Brain microvascular endothelial cell (primary cell): ENCODE results near the gene NDUFAF2.

Experiments
- DNase-seq: peaks from one replicate; pipeline ENCODE4 v3.0.0-alpha.2; 2020
- H3K27ac ChIP-seq: fragments of 250-450 bp; sonication (Bioruptor Pico); 2 replicates; pipeline ENCODE4 v1.5.1; 2020; ENCODE audit warnings: mild to moderate bottlenecking, moderate library complexity
- H3K27me3 ChIP-seq: fragments of 250-450 bp; sonication (Bioruptor Pico); replicated peaks from 2 replicates; pipeline ENCODE4 v1.5.1; 2020; ENCODE audit warnings: mild to moderate bottlenecking
- H3K36me3 ChIP-seq: fragments of 250-450 bp; sonication (Bioruptor Pico); replicated peaks from 2 replicates; pipeline ENCODE4 v1.5.1; 2020; ENCODE audit warnings: mild to moderate bottlenecking
- H3K4me3 ChIP-seq: 2 replicates; pipeline ENCODE4 v1.5.1; 2011; ENCODE audit warnings: low read depth, mild to moderate bottlenecking, control low read depth, low read length, moderate library complexity
- in situ Hi-C: cut with HindIII; loops from 2 replicates; pipeline ENCODE4 v1.10.0; 2017; ENCODE audit warnings: low sequenced_read_pairs, low pct_ligation_motif_present
- TF ChIP-seq, protein P1 (sequence below): IDR thresholded peaks from 2 replicates; pipeline ENCODE4 v1.5.1; 2011; ENCODE audit warnings: low read depth, mild to moderate bottlenecking, moderate library complexity, low read length, control low read depth, inconsistent platforms; ENCODE audit errors: missing control alignments

NDUFAF2 gene

DNA sequence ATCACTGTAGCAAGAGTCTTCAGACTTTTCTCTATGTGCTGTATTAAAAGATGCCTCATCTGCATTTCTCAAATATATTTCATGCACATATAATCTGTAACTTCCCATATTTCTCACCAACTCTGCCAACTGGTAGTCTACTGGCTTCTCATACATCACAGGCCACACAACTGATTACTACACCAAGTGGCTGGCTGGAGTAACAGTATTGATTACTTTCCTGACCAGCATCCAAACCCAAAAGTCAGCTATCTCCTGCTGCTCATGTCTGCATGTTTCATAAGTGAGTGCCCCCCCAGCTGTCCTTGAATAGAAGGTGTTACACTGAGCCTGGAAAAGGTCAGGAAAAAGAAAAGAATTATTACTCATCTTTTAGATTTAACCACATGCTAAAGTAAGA is 17.6 kb upstream of the NDUFAF2 start:
- H3K27me3 ChIP-seq = no peaks in the 10 kb centered on the region
- no peak overlapping the region for H3K4me3 ChIP-seq
- no peak overlapping the region for H3K27ac ChIP-seq
- no peak for DNase-seq
- in situ Hi-C loops = no loop called here
- TF ChIP-seq, protein P1, sequence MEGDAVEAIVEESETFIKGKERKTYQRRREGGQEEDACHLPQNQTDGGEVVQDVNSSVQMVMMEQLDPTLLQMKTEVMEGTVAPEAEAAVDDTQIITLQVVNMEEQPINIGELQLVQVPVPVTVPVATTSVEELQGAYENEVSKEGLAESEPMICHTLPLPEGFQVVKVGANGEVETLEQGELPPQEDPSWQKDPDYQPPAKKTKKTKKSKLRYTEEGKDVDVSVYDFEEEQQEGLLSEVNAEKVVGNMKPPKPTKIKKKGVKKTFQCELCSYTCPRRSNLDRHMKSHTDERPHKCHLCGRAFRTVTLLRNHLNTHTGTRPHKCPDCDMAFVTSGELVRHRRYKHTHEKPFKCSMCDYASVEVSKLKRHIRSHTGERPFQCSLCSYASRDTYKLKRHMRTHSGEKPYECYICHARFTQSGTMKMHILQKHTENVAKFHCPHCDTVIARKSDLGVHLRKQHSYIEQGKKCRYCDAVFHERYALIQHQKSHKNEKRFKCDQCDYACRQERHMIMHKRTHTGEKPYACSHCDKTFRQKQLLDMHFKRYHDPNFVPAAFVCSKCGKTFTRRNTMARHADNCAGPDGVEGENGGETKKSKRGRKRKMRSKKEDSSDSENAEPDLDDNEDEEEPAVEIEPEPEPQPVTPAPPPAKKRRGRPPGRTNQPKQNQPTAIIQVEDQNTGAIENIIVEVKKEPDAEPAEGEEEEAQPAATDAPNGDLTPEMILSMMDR = no peak
- H3K36me3 ChIP-seq = no peaks in the 10 kb centered on the region

DNA sequence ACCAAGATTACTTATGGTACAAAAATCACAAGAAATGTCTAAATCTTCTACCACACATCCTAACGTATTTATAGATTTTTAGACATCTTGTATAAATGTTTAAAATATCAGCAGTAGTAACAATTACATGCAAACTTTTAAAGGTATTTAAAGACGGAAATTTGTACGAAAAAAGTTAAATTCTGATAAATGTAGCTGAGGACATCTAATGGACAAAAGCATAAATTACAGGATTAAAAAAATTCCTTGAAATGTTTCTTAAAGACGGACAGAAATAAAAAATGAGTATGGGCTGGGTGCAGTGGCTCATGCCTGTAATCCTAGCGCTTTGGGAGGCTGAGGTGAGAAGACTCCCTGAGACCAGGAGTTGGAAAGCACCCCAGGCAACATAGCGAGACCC is 16.0 kb upstream of the NDUFAF2 start:
- Histone ChIP-seq H3K27ac (no peak overlapping the region), H3K4me3 (no peak overlapping the region), H3K36me3 (no peaks in the 10 kb centered on the region), H3K27me3 (no peaks in the 10 kb centered on the region)
- TF ChIP-seq, protein P1 = peak; percentile 28
- no peak for DNase-seq
- in situ Hi-C loops = no loop called here

DNA sequence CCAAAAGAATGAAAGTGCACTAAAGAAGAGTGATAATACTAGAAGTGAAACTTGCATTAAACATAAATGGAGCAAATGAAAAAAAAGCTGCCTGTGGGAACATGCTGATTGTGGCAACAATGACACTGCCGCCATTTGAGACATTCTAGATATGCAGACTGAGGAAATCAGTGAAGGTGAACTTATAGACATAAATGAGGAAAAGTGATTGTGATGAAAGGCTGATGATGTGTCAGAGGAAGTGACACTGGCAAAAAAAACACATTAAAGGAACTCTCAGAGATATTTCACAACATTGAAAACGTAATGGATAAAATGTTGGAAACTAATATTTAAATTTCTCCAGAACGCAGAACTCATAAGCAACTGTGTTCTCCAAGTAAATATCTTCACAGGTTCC is 1.4 kb upstream of the NDUFAF2 start:
- H3K27me3 ChIP-seq = no peaks in the 10 kb centered on the region
- in situ Hi-C loops = no loop called here
- H3K27ac ChIP-seq = no peak overlapping the region
- no peak for DNase-seq
- TF ChIP-seq, protein P1 = no peak
- no peak overlapping the region for H3K4me3 ChIP-seq
- no peaks in the 10 kb centered on the region for H3K36me3 ChIP-seq

DNA sequence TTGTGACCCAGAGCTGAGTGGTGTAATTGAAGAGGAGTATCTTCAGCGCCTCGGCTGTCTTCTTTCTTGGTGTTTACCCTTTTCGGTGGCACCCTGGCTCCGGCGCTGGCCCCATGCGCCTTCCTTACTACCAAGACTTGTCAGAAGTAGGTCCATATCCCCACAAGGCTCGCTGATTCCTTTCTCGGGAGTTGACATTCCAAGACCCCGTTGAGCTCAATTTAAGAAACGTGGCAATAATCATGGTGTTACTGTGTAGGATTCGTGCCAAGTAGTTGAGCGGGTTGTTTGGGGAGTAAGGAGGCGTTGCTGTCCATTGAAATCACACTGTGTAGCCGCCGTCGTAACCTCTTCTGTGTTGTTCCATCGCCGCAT is 795 bp downstream of the NDUFAF2 start:
- H3K27me3 ChIP-seq = no peaks in the 10 kb centered on the region
- in situ Hi-C loops = no loop called here
- DNase-seq = peak; percentile 47

DNA sequence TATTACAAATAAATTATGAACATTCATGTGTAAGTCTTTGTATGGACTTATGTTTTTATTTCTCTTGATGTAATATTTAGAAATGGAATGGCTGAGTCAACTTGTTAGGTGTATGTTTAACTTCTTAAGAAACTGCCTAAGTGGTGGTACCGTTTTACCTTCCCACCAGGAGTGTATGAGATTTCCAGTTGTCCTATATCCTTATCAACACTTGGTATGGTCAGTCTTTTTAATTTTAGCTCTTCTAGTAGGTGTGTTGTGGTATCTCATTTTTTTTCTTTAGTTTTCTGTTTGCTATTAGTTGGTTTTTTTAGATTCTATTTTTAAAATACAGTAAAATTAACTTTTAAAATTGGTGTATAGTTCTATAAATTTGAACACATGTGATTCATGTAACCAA is 3.7 kb downstream of the NDUFAF2 start:
- Histone ChIP-seq H3K27ac (no peak overlapping the region), H3K27me3 (no peaks in the 10 kb centered on the region), H3K36me3 (no peaks in the 10 kb centered on the region), H3K4me3 (no peak overlapping the region)
- TF ChIP-seq, protein P1 = no peak
- in situ Hi-C loops = no loop called here
- DNase-seq = no peak

More for the DNA sequence above, 795 bp downstream of the NDUFAF2 start:
- Histone ChIP-seq H3K4me3 (peak overlapping the region; percentile 90), H3K27ac (peak overlapping the region; percentile 66), H3K36me3 (no peaks in the 10 kb centered on the region)
- TF ChIP-seq, protein P1 = no peak

DNA sequence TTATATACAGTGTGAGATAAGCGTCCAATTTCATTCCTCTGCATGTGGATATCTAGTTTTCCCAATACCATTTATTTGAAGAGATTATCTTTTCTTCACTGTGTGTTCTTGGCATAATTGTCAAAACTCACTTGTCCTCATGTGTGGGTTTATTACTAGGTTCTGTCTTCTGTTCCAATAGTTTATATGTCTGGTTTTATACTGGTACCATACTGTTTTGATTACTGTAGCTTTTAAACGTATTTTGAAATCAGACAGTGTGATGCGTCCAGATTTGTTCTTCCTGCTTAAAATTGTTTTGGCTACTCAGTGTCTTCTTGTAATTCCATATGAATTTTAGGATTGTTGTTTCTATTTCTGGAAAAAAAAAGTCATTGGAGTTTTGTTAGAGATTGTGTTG is 10.2 kb downstream of the NDUFAF2 start:
- in situ Hi-C loops = no loop called here
- no peaks in the 10 kb centered on the region for H3K27me3 ChIP-seq
- no peaks in the 10 kb centered on the region for H3K36me3 ChIP-seq
- TF ChIP-seq, protein P1 = no peak
- no peak overlapping the region for H3K27ac ChIP-seq
- H3K4me3 ChIP-seq = no peak overlapping the region
- no peak for DNase-seq
